ENCODE results near the gene EIF3M.
"Not testable (repeated sequence)": the region's sequence is repeated elsewhere in the genome, so short reads cannot be mapped to it uniquely, and the experiment has no call there.

Gene EIF3M

DNA sequence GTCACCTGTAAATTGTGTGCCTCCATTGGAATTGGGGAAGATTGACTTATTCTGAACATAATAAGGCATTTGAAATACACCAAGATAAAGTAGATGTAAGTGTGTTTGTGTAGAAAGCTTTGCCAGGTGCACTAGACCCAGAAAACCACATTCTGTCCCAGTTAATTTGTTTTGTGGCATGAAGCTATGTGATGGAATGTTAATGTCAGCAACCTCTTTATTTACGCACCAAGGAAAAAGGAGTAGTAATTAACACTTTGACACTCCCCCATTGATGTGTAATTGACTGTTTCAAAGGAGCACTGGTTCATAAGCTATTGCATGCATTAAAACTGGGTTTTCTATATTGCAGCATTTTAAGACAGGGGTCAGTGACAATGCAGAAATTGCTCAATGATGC is 14.3 kb downstream of the EIF3M start:
- no peak for DNase-seq

DNA sequence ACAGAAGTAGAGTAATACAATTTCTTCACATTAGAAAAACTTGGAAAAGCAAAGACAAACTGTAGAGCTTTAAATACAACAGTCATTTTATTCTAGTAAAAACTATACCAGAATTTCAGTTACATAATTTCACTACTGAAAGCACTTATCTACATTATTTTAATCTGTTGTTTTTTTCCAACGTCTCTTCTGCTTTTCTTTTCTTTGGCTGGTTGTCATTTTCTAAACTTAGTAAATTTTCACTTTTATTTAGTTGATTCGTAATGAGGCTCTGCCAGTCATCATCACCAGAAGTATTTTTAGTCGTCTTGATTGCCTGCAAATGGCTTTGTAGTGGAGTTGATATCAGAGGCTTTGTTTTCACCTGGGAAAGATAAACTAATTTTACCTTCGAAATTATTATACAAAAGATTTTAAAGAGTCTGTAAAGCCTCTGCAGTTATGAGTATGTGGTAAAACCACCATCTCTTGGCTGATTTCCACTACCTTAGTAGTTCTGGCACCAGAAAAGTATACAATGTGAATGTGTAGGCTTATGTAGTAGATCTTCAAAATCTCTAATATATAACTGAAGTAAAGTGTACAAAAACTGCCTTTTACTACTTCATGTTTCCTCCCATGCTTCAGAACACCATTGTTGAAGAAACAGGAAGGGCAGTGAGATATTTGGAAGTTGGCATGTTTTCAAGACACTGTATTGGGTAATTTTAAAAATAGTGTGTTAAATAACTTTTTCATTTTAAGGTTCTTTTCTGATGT is 19.2 kb downstream of the EIF3M start:
- no peak for DNase-seq

DNA sequence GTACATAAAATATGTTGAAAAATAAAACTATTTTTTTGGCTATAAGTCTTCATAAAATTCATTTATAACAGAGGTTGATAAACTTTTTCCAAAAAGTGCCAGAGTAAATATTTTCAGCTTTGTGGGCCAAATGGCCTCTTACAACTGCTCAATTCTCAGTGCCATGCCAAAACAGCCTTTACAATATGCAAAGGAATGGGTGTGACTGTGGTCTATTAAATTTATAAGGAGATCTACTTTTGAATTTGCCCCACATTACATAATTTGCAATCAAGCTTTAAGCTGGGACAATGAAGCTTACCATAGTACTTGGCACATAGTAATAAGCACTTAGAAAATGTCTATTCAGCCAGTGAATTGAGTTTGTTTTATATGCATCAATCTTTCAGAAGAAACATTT is 22.6 kb downstream of the EIF3M start:
- DNase-seq, result no peak

DNA sequence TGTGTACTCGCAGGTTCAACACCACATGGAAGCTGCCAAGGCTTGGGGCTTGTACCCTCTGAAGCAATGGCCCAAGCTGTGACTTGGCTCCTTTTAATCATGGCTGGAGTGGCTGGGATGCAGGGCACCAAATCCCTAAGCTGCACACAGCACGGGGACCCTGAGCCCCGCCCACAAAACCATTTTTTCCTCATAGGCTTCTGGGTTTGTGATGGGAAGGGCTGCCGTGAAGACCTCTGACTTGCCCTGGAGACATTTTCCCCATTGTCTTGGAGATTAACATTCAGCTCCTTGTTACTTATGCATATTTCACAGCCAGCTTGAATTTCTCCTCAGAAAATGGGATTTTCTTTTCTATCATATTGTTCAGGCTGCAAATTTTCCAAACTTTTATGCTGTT is 25.2 kb downstream of the EIF3M start:
- DNase-seq, result not testable (repeated sequence)

DNA sequence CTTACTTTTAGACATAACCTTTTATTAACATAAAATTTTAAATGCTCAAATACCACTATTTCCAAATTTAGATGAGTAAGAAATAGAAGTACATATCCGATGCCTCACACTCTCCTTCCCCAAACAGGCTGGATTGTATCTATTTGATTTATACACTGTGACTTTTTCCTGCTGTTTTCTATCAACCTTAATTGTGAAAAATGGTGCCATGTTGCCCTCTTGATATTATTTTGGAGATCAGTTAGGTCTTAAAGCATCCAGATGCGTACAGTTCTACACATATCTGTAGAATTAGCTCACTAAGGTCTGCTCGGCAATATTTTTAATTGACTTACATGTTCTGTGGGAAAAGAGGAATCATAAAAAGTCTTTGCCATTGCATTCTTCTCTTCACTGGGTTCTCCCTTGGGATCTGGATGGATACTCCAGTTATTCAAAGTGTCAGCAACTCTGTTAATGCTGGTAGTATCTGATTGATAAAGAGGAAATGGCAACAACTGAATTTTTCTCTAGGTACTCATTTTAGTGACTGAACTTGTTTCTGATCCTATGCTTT is 27.2 kb downstream of the EIF3M start:
- DNase-seq, result no peak

DNA sequence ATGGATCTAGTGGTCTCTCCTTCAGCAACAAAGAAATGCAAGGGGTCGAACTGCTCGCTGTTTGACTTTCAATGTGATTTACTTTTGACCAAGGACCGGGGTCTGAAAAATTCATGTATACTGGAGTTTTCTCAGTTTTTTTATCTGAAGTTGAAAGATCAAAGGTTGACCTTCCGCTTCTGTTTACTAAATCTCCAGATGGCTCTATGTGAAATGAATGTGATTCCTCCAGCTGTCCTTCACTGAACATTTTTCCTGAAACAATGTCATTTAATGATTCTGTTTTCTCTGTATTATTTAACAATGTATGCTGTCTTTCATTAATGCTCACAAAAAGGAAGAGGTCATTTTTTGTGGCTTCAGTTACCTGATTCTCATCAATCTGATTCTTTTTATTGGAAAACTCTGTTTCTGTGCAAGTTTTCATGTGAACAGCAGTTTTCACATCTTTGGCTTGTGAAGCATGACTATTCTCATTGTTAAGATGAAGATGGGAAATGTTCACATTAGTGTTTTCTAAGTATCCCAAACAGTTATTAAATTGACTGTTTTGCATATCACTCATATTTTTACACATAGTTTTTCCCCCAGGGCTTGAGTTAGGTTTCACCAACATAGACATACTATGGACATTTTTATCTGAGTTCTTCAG is 30.0 kb downstream of the EIF3M start:
- DNase-seq, result no peak

DNA sequence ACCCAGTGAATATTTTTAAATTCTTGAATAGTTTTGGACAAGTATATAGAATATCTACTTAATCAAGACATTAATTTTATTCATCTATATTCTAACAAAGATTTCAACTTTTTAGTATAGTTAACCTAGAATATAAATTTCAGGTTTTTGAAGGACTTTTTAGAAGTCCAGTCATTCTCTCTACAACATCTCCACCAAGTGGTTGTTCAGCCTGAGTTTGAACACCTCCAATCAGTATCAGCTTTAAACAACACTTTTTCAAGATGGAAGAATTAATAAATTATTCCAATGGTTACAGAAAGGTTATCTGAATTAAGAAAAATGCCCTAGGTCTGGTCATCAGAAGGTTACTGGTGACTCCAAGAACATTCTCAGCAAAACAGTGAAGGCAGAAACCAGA is 31.8 kb downstream of the EIF3M start:
- no peak for DNase-seq

DNA sequence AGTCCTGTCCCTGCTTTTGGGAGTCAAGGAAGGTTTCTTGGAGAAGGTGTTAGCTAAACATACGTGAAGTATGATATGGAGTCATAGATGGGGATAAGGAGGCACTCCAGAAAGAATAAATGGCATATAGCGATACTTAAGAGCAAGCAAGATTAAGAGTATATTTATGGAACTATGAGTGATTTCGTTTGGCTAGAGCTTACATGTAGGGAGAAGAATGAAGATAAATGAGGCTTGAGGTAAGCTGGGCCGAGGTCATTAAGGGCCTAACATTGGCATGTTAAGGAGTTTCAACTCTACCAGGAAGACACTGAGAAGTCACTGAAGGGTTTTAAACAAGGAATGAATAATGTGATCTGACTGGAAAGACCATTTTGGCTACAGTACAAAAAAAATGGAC is 33.3 kb downstream of the EIF3M start:
- no peak for DNase-seq

DNA sequence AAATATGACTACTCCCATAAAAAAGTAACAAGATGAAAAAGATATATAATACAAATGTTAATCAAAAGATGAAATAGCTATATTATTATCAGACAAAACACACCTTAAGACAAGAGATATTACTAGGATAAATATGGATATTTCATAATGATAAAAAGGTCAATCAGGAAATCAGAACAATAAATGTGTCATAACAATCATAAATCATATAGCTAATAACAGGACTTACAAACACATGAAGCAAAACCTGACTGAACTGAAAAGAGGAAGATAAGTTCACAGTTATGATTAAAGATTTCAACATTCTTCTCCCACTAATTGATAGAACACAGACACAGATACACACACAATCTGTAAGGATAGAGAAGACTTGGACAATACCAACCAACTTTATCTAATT is 47.2 kb downstream of the EIF3M start:
- DNase-seq, result peak; percentile 32

DNA sequence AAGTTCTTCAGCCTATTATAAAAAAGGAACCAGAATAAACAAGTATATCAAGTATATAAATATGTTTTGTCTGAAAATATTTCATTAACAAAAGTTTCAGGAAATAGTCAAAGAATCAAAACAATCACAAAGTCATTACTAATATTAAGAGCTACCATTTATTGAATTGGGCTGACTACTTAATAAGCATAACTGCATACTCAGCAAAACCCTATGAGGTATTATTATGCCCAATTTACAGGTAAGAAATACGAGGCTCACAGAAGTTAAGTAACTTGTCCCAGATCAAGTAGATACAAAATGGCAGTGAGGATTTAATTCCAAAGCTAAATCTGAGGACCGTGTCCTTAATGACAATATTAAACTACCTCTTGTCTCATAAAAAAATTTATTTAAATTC is 52.2 kb downstream of the EIF3M start:
- DNase-seq, result no peak

DNA sequence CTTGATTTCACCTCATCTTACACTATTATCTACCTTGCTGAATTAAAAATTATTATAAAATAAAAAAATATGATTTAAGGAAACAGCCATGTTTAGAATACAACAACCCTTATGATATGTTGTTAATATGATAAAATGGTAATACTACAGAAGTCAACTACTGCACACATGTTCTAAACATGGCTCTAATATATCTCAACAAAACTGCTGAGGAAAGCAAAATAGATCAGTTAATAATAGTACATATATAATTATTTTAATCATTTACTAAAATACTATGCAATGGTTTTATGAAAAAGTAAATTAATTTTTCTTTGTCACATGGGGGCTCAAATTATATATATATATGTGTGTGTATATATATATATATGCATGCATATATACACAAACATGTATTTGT is 57.7 kb downstream of the EIF3M start:
- no peak for DNase-seq

DNA sequence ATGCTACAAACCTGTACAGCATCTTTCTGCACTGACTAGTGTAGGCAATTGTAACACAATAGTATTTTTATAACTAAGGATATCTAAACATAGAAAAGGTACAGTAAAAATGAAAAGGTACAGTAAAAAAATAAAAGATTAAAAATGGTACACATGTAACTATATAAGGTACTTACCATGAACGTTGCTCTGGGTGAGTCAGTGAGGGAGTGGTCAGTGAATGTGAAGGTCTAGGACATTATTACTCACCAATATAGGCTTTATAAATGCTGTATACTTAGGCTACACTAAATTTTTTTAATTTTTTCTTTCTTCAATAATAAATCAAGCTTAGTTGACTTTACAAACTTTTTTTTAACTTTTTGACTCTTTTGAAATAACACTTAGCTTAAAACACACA is 59.9 kb downstream of the EIF3M start:
- DNase-seq, result no peak

Data from MV-4-11 (cell line).